HEK293 (cell line): ENCODE data around the gene MTTP.

ENCODE experiments used
- CTCF ChIA-PET: fragments of 350-600 bp; formaldehyde crosslinking; extraction: SDS; loops from one replicate; lab custom pipeline; 2021; ENCODE audit warnings: antibody characterized with exemption; lab: Yijun Ruan, JAX
- POLR2A ChIA-PET: fragments of 300-600 bp; formaldehyde crosslinking; extraction: SDS; loops from one replicate; lab custom pipeline; 2020; ENCODE audit warnings: antibody characterized with exemption, inconsistent platforms; lab: Yijun Ruan, JAX
- H3K27ac ChIP-seq: fragments of 200-500 bp; sonication (Bioruptor generic); 2 replicates; pipeline ENCODE4 v1.5.1; 2014; ENCODE audit warnings: low read depth, low read length, control low read depth, inconsistent platforms; ENCODE audit errors: extremely low read depth
- H3K36me3 ChIP-seq, 2 experiments: fragments of 200-500 bp in 1 of 2; sonication (Bioruptor generic) in 1 of 2; 1 replicate in 1 of 2; 2 replicates in 1 of 2; pipeline ENCODE4 v1.5.1; 2014 to 2017; ENCODE audit warnings: inconsistent platforms in 2 of 2, low read length in 2 of 2; ENCODE audit not compliant: control insufficient read depth in 2 of 2, insufficient read depth in 1 of 2
- H3K4me1 ChIP-seq: fragments of 200-500 bp; sonication (Bioruptor generic); 2 replicates; pipeline ENCODE4 v1.5.1; 2014; ENCODE audit warnings: mild to moderate bottlenecking, low read length, inconsistent platforms; ENCODE audit not compliant: control insufficient read depth, insufficient read depth
- H3K4me3 ChIP-seq: 2 replicates; pipeline ENCODE4 v1.5.1; 2011; ENCODE audit warnings: low read depth, mild to moderate bottlenecking, control low read depth, low read length, moderate library complexity
- H3K9me3 ChIP-seq: fragments of 200-500 bp; sonication (Bioruptor generic); 2 replicates; pipeline ENCODE4 v1.5.1; 2014; ENCODE audit warnings: low read depth, low read length, inconsistent platforms; ENCODE audit not compliant: control insufficient read depth, insufficient read depth
- HOXC10 ChIP-seq: sonication (generic); formaldehyde crosslinking; IDR thresholded peaks from 2 replicates; pipeline ENCODE4 v1.8.1; 2023; ENCODE audit warnings: mild to moderate bottlenecking, missing genetic modification reagents
- KLF8 ChIP-seq: fragments of 450-650 bp; formaldehyde crosslinking; IDR thresholded peaks from 2 replicates; pipeline ENCODE4 v1.5.1; 2016; ENCODE audit warnings: missing biosample characterization, missing genetic modification characterization
- MZF1 ChIP-seq: fragments of 450-650 bp; formaldehyde crosslinking; IDR thresholded peaks from 2 replicates; pipeline ENCODE4 v1.5.1; 2017; ENCODE audit warnings: missing biosample characterization, missing genetic modification characterization, borderline replicate concordance
- OVOL3 ChIP-seq: fragments of 450-650 bp; formaldehyde crosslinking; IDR thresholded peaks from 2 replicates; pipeline ENCODE4 v1.5.1; 2016; ENCODE audit warnings: missing biosample characterization, missing genetic modification characterization
- YY2 ChIP-seq: fragments of 450-650 bp; formaldehyde crosslinking; IDR thresholded peaks from 2 replicates; pipeline ENCODE4 v1.5.1; 2016; ENCODE audit warnings: missing biosample characterization, missing genetic modification characterization
- ZBTB20 ChIP-seq: fragments of 450-650 bp; formaldehyde crosslinking; IDR thresholded peaks from 2 replicates; pipeline ENCODE4 v1.5.1; 2016; ENCODE audit warnings: missing biosample characterization, missing genetic modification characterization
- ZFP41 ChIP-seq: fragments of 450-650 bp; formaldehyde crosslinking; IDR thresholded peaks from 2 replicates; pipeline ENCODE4 v1.5.1; 2016; ENCODE audit warnings: missing biosample characterization, missing genetic modification characterization, borderline replicate concordance
- ZNF133 ChIP-seq: fragments of 450-650 bp; formaldehyde crosslinking; IDR thresholded peaks from 2 replicates; pipeline ENCODE4 v1.5.1; 2016; ENCODE audit warnings: missing biosample characterization, missing genetic modification characterization
- ZNF138 ChIP-seq: fragments of 450-650 bp; formaldehyde crosslinking; IDR thresholded peaks from 2 replicates; pipeline ENCODE4 v1.5.1; 2016; ENCODE audit warnings: missing biosample characterization, missing genetic modification characterization, borderline replicate concordance
- ZNF146 ChIP-seq: fragments of 450-650 bp; formaldehyde crosslinking; IDR thresholded peaks from 2 replicates; pipeline ENCODE4 v1.5.1; 2016; ENCODE audit warnings: missing biosample characterization, missing genetic modification characterization
- ZNF16 ChIP-seq: fragments of 450-650 bp; formaldehyde crosslinking; IDR thresholded peaks from 2 replicates; pipeline ENCODE4 v1.5.1; 2016; ENCODE audit warnings: low read depth, missing biosample characterization, missing genetic modification characterization
- ZNF324 ChIP-seq: fragments of 450-650 bp; formaldehyde crosslinking; IDR thresholded peaks from 2 replicates; pipeline ENCODE4 v1.5.1; 2016; ENCODE audit warnings: missing biosample characterization, missing genetic modification characterization
- ZNF521 ChIP-seq: fragments of 450-650 bp; formaldehyde crosslinking; IDR thresholded peaks from 2 replicates; pipeline ENCODE4 v1.5.1; 2017; ENCODE audit warnings: missing biosample characterization, mild to moderate bottlenecking, missing genetic modification characterization
- ZNF549 ChIP-seq: fragments of 450-650 bp; IDR thresholded peaks from 2 replicates; pipeline ENCODE4 v1.5.1; 2018; ENCODE audit warnings: missing biosample characterization, missing genetic modification characterization, mild to moderate bottlenecking, inconsistent platforms, moderate library complexity
- ZNF624 ChIP-seq: fragments of 450-650 bp; formaldehyde crosslinking; IDR thresholded peaks from 2 replicates; pipeline ENCODE4 v1.5.1; 2017; ENCODE audit warnings: missing biosample characterization, missing genetic modification characterization
- ZNF707 ChIP-seq: fragments of 450-650 bp; formaldehyde crosslinking; IDR thresholded peaks from 2 replicates; pipeline ENCODE4 v1.5.1; 2016; ENCODE audit warnings: missing biosample characterization, missing genetic modification characterization
- ZNF791 ChIP-seq: fragments of 450-650 bp; formaldehyde crosslinking; IDR thresholded peaks from 2 replicates; pipeline ENCODE4 v1.5.1; 2016; ENCODE audit warnings: missing biosample characterization, missing genetic modification characterization
- ZSCAN30 ChIP-seq: fragments of 450-650 bp; IDR thresholded peaks from 2 replicates; pipeline ENCODE4 v1.5.1; 2018; ENCODE audit warnings: missing biosample characterization, mild to moderate bottlenecking, missing genetic modification characterization, moderate library complexity
- TF ChIP-seq, protein P1 (sequence below): fragments of 450-650 bp; formaldehyde crosslinking; IDR thresholded peaks from 2 replicates; pipeline ENCODE4 v1.5.1; 2016; ENCODE audit warnings: missing biosample characterization, missing genetic modification characterization
- TF ChIP-seq, protein P2 (sequence below): fragments of 450-650 bp; formaldehyde crosslinking; IDR thresholded peaks from 2 replicates; pipeline ENCODE4 v1.5.1; 2017; ENCODE audit warnings: missing biosample characterization, missing genetic modification characterization
- TF ChIP-seq, protein P3 (sequence below): fragments of 450-650 bp; formaldehyde crosslinking; IDR thresholded peaks from 2 replicates; pipeline ENCODE4 v1.5.1; 2017; ENCODE audit warnings: missing biosample characterization, missing genetic modification characterization
- TF ChIP-seq, protein P4 (sequence below): fragments of 450-650 bp; formaldehyde crosslinking; IDR thresholded peaks from 2 replicates; pipeline ENCODE4 v1.5.1; 2016; ENCODE audit warnings: missing biosample characterization, missing genetic modification characterization
- TF ChIP-seq, protein P5 (sequence below): fragments of 450-650 bp; formaldehyde crosslinking; IDR thresholded peaks from 2 replicates; pipeline ENCODE4 v1.5.1; 2016; ENCODE audit warnings: missing biosample characterization, missing genetic modification characterization, borderline replicate concordance
- TF ChIP-seq, protein P6 (sequence below): fragments of 450-650 bp; formaldehyde crosslinking; IDR thresholded peaks from 2 replicates; pipeline ENCODE4; 2016; ENCODE audit warnings: missing biosample characterization, missing genetic modification characterization

Gene MTTP

DNA sequence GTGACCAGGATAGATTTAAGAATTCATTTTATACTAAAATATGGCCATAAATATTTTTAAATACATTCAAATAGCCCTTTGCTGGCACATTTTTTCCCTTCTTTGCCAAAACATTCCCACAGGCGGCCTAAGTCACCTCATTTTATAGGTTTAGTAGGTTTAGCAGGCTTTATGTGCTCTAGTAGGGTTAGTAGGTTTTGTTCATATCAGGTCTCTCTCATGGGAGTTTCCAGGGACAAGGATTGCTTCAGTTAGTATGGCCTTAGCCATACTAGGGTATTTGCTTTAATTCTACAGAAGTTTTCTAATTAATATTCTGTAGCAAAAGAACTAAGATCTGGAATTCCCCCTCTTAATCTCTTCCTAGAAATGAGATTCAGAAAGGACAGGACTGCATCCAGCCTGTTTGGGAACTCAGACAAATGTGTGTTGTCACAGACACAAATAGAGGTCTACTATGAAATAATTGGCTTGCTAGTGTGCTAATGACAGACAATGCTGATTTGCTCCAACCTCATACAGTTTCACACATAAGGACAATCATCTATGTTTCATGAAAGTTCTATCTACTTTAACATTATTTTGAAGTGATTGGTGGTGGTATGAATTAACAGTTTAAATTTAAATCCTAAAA lies 772 bp upstream of the MTTP start:
- Histone ChIP-seq H3K27ac (no peak overlapping the region), H3K4me1 (no peaks in the 10 kb centered on the region), H3K36me3 (no peaks in the 10 kb centered on the region), H3K9me3 (no peaks in the 10 kb centered on the region), H3K4me3 (no peak overlapping the region)
- no peak for TF ChIP-seq ZNF521
- no peak for TF ChIP-seq ZNF138 (tag by site-specific recombination)
- TF ChIP-seq YY2, result no peak
- TF ChIP-seq ZBTB20 (tag by site-specific recombination), result no peak
- TF ChIP-seq OVOL3 (tag by site-specific recombination), result no peak
- TF ChIP-seq ZNF707 (tag by site-specific recombination), result no peak
- no peak for TF ChIP-seq ZNF791 (tag by site-specific recombination)
- TF ChIP-seq ZNF324 (tag by site-specific recombination), result no peak
- TF ChIP-seq, protein P1, sequence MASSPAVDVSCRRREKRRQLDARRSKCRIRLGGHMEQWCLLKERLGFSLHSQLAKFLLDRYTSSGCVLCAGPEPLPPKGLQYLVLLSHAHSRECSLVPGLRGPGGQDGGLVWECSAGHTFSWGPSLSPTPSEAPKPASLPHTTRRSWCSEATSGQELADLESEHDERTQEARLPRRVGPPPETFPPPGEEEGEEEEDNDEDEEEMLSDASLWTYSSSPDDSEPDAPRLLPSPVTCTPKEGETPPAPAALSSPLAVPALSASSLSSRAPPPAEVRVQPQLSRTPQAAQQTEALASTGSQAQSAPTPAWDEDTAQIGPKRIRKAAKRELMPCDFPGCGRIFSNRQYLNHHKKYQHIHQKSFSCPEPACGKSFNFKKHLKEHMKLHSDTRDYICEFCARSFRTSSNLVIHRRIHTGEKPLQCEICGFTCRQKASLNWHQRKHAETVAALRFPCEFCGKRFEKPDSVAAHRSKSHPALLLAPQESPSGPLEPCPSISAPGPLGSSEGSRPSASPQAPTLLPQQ (tag by site-specific recombination), result no peak
- TF ChIP-seq, protein P2, sequence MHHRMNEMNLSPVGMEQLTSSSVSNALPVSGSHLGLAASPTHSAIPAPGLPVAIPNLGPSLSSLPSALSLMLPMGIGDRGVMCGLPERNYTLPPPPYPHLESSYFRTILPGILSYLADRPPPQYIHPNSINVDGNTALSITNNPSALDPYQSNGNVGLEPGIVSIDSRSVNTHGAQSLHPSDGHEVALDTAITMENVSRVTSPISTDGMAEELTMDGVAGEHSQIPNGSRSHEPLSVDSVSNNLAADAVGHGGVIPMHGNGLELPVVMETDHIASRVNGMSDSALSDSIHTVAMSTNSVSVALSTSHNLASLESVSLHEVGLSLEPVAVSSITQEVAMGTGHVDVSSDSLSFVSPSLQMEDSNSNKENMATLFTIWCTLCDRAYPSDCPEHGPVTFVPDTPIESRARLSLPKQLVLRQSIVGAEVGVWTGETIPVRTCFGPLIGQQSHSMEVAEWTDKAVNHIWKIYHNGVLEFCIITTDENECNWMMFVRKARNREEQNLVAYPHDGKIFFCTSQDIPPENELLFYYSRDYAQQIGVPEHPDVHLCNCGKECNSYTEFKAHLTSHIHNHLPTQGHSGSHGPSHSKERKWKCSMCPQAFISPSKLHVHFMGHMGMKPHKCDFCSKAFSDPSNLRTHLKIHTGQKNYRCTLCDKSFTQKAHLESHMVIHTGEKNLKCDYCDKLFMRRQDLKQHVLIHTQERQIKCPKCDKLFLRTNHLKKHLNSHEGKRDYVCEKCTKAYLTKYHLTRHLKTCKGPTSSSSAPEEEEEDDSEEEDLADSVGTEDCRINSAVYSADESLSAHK (tag by site-specific recombination), result no peak
- TF ChIP-seq HOXC10 (CRISPR knock-in tag), result no peak
- no peak for TF ChIP-seq ZNF16 (tag by site-specific recombination)
- TF ChIP-seq MZF1, result no peak
- TF ChIP-seq ZNF624, result no peak
- no peak for TF ChIP-seq KLF8 (tag by site-specific recombination)
- no peak for TF ChIP-seq ZFP41 (tag by site-specific recombination)
- TF ChIP-seq, protein P3, sequence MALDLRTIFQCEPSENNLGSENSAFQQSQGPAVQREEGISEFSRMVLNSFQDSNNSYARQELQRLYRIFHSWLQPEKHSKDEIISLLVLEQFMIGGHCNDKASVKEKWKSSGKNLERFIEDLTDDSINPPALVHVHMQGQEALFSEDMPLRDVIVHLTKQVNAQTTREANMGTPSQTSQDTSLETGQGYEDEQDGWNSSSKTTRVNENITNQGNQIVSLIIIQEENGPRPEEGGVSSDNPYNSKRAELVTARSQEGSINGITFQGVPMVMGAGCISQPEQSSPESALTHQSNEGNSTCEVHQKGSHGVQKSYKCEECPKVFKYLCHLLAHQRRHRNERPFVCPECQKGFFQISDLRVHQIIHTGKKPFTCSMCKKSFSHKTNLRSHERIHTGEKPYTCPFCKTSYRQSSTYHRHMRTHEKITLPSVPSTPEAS (tag by site-specific recombination), result no peak
- no peak for TF ChIP-seq ZSCAN30
- no peak for TF ChIP-seq ZNF549 (tag by site-specific recombination)
- TF ChIP-seq ZNF133 (tag by site-specific recombination), result no peak
- ChIA-PET POLR2A (no interaction called here), CTCF (no interaction called here)

DNA sequence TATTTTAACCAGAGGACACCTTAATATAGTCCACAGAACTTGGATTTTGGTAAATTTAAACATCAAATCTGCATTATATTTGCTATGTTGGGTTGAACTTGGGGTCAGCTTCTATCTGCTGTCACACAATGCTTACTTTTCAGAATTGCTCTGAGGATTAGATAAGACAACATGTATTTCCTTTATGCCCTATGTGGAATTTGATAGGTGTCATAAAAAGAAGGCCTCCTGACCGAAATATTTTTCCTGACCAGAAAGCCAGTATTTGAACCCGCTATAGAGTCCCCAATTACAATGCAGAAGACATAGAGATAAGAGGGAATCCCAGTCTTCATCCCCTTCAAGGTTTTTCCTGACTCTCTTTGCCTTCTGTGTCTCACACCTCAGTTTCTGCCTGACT lies 4.1 kb downstream of the MTTP start:
- no peaks in the 10 kb centered on the region for H3K9me3 ChIP-seq
- H3K4me3 ChIP-seq, result no peak overlapping the region
- CTCF ChIA-PET, result interaction anchor here (0.5 to 0.6 kb wide), 2 partner anchors 8 to 13 kb away, joined by 4 to 5 read pairs; no protein-coding TSS in a partner anchor
- H3K36me3 ChIP-seq, result no peaks in the 10 kb centered on the region
- H3K4me1 ChIP-seq, result no peaks in the 10 kb centered on the region
- POLR2A ChIA-PET, result no interaction called here
- H3K27ac ChIP-seq, result no peak overlapping the region
- no peak for TF ChIP-seq ZNF146 (tag by site-specific recombination)
- TF ChIP-seq, protein P4, sequence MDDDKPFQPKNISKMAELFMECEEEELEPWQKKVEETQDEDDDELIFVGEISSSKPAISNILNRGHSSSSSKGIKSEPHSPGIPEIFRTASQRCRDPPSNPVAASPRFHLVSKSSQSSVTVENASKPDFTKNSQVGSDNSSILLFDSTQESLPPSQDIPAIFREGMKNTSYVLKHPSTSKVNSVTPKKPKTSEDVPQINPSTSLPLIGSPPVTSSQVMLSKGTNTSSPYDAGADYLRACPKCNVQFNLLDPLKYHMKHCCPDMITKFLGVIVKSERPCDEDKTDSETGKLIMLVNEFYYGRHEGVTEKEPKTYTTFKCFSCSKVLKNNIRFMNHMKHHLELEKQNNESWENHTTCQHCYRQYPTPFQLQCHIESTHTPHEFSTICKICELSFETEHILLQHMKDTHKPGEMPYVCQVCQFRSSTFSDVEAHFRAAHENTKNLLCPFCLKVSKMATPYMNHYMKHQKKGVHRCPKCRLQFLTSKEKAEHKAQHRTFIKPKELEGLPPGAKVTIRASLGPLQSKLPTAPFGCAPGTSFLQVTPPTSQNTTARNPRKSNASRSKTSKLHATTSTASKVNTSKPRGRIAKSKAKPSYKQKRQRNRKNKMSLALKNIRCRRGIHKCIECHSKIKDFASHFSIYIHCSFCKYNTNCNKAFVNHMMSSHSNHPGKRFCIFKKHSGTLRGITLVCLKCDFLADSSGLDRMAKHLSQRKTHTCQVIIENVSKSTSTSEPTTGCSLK (tag by site-specific recombination), result no peak
- TF ChIP-seq, protein P5, sequence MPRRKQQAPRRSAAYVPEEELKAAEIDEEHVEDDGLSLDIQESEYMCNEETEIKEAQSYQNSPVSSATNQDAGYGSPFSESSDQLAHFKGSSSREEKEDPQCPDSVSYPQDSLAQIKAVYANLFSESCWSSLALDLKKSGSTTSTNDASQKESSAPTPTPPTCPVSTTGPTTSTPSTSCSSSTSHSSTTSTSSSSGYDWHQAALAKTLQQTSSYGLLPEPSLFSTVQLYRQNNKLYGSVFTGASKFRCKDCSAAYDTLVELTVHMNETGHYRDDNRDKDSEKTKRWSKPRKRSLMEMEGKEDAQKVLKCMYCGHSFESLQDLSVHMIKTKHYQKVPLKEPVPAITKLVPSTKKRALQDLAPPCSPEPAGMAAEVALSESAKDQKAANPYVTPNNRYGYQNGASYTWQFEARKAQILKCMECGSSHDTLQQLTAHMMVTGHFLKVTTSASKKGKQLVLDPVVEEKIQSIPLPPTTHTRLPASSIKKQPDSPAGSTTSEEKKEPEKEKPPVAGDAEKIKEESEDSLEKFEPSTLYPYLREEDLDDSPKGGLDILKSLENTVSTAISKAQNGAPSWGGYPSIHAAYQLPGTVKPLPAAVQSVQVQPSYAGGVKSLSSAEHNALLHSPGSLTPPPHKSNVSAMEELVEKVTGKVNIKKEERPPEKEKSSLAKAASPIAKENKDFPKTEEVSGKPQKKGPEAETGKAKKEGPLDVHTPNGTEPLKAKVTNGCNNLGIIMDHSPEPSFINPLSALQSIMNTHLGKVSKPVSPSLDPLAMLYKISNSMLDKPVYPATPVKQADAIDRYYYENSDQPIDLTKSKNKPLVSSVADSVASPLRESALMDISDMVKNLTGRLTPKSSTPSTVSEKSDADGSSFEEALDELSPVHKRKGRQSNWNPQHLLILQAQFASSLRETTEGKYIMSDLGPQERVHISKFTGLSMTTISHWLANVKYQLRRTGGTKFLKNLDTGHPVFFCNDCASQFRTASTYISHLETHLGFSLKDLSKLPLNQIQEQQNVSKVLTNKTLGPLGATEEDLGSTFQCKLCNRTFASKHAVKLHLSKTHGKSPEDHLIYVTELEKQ, result no peak
- TF ChIP-seq, protein P6, sequence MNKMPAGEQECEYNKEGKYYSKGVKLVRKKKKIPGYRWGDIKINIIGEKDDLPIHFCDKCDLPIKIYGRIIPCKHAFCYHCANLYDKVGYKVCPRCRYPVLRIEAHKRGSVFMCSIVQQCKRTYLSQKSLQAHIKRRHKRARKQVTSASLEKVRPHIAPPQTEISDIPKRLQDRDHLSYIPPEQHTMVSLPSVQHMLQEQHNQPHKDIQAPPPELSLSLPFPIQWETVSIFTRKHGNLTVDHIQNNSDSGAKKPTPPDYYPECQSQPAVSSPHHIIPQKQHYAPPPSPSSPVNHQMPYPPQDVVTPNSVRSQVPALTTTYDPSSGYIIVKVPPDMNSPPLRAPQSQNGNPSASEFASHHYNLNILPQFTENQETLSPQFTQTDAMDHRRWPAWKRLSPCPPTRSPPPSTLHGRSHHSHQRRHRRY, result no peak
